HEK293 (cell line): ENCODE measurements around the gene ZNF564.

Experiments used
- CTCF ChIA-PET: fragments of 350-600 bp; formaldehyde crosslinking; extraction: SDS; loops from one replicate; lab custom pipeline; 2021; ENCODE audit warnings: antibody characterized with exemption; lab: Yijun Ruan, JAX
- POLR2A ChIA-PET: fragments of 300-600 bp; formaldehyde crosslinking; extraction: SDS; loops from one replicate; lab custom pipeline; 2020; ENCODE audit warnings: antibody characterized with exemption, inconsistent platforms; lab: Yijun Ruan, JAX
- H3K27ac ChIP-seq: fragments of 200-500 bp; sonication (Bioruptor generic); 2 replicates; pipeline ENCODE4 v1.5.1; 2014; ENCODE audit warnings: low read depth, low read length, control low read depth, inconsistent platforms; ENCODE audit errors: extremely low read depth
- H3K36me3 ChIP-seq, 2 experiments: fragments of 200-500 bp in 1 of 2; sonication (Bioruptor generic) in 1 of 2; 1 replicate in 1 of 2; 2 replicates in 1 of 2; pipeline ENCODE4 v1.5.1; 2014 to 2017; ENCODE audit warnings: inconsistent platforms in 2 of 2, low read length in 2 of 2; ENCODE audit not compliant: control insufficient read depth in 2 of 2, insufficient read depth in 1 of 2
- H3K4me1 ChIP-seq: fragments of 200-500 bp; sonication (Bioruptor generic); 2 replicates; pipeline ENCODE4 v1.5.1; 2014; ENCODE audit warnings: mild to moderate bottlenecking, low read length, inconsistent platforms; ENCODE audit not compliant: control insufficient read depth, insufficient read depth
- H3K4me3 ChIP-seq: 2 replicates; pipeline ENCODE4 v1.5.1; 2011; ENCODE audit warnings: low read depth, mild to moderate bottlenecking, control low read depth, low read length, moderate library complexity
- H3K9me3 ChIP-seq: fragments of 200-500 bp; sonication (Bioruptor generic); 2 replicates; pipeline ENCODE4 v1.5.1; 2014; ENCODE audit warnings: low read depth, low read length, inconsistent platforms; ENCODE audit not compliant: control insufficient read depth, insufficient read depth
- HOXD13 ChIP-seq: sonication (generic); formaldehyde crosslinking; IDR thresholded peaks from 2 replicates; pipeline ENCODE4 v1.8.0; 2022; ENCODE audit warnings: missing genetic modification reagents, borderline replicate concordance
- REPIN1 ChIP-seq: fragments of 450-650 bp; formaldehyde crosslinking; IDR thresholded peaks from 2 replicates; pipeline ENCODE4 v1.5.1; 2017; ENCODE audit warnings: missing biosample characterization, missing genetic modification characterization, low read depth
- SP2 ChIP-seq: fragments of 450-650 bp; formaldehyde crosslinking; IDR thresholded peaks from 2 replicates; pipeline ENCODE4 v1.5.1; 2016; ENCODE audit warnings: missing biosample characterization, missing genetic modification characterization
- SP7 ChIP-seq: fragments of 450-650 bp; formaldehyde crosslinking; IDR thresholded peaks from 2 replicates; pipeline ENCODE4 v1.5.1; 2016; ENCODE audit warnings: missing biosample characterization, missing genetic modification characterization
- ZBTB48 ChIP-seq: fragments of 450-650 bp; formaldehyde crosslinking; IDR thresholded peaks from 2 replicates; pipeline ENCODE4 v1.5.1; 2016; ENCODE audit warnings: missing biosample characterization, missing genetic modification characterization
- ZFP69B ChIP-seq: fragments of 450-650 bp; formaldehyde crosslinking; IDR thresholded peaks from 2 replicates; pipeline ENCODE4 v1.5.1; 2016; ENCODE audit warnings: missing biosample characterization, missing genetic modification characterization
- ZIC2 ChIP-seq: fragments of 450-650 bp; formaldehyde crosslinking; IDR thresholded peaks from 2 replicates; pipeline ENCODE4 v1.5.1; 2016; ENCODE audit warnings: missing biosample characterization, missing genetic modification characterization
- ZNF112 ChIP-seq: fragments of 450-650 bp; formaldehyde crosslinking; IDR thresholded peaks from 2 replicates; pipeline ENCODE4 v1.5.0; 2017; ENCODE audit warnings: missing biosample characterization, missing genetic modification characterization
- ZNF221 ChIP-seq: fragments of 450-650 bp; formaldehyde crosslinking; IDR thresholded peaks from 2 replicates; pipeline ENCODE4 v1.5.1; 2017; ENCODE audit warnings: missing biosample characterization, missing genetic modification characterization, borderline replicate concordance
- ZNF335 ChIP-seq: fragments of 450-650 bp; formaldehyde crosslinking; conservative IDR thresholded peaks from 2 replicates; pipeline ENCODE4 v1.5.1; 2016; ENCODE audit warnings: missing biosample characterization, missing genetic modification characterization
- ZNF37A ChIP-seq: fragments of 450-650 bp; IDR thresholded peaks from 2 replicates; pipeline ENCODE4 v1.5.1; 2018; ENCODE audit warnings: missing biosample characterization, missing genetic modification characterization
- ZNF48 ChIP-seq: fragments of 450-650 bp; formaldehyde crosslinking; IDR thresholded peaks from 2 replicates; pipeline ENCODE4 v1.5.1; 2016; ENCODE audit warnings: missing biosample characterization, missing genetic modification characterization
- ZNF530 ChIP-seq: fragments of 450-650 bp; formaldehyde crosslinking; IDR thresholded peaks from 2 replicates; pipeline ENCODE4 v1.5.1; 2016; ENCODE audit warnings: low read depth, missing biosample characterization, missing genetic modification characterization
- ZNF560 ChIP-seq: fragments of 450-650 bp; formaldehyde crosslinking; IDR thresholded peaks from 2 replicates; pipeline ENCODE4 v1.5.1; 2017; ENCODE audit warnings: missing biosample characterization, missing genetic modification characterization, borderline replicate concordance
- ZNF600 ChIP-seq: fragments of 450-650 bp; formaldehyde crosslinking; IDR thresholded peaks from 2 replicates; pipeline ENCODE4 v1.5.1; 2016; ENCODE audit warnings: missing biosample characterization, missing genetic modification characterization
- ZNF629 ChIP-seq: fragments of 450-650 bp; formaldehyde crosslinking; IDR thresholded peaks from 2 replicates; pipeline ENCODE4 v1.5.1; 2017; ENCODE audit warnings: missing biosample characterization, missing genetic modification characterization
- ZNF777 ChIP-seq: fragments of 450-650 bp; formaldehyde crosslinking; IDR thresholded peaks from 2 replicates; pipeline ENCODE4 v1.5.1; 2017; ENCODE audit warnings: missing biosample characterization, missing genetic modification characterization, borderline replicate concordance
- ZNF843 ChIP-seq: fragments of 450-650 bp; formaldehyde crosslinking; IDR thresholded peaks from 2 replicates; pipeline ENCODE4 v1.5.1; 2016; ENCODE audit warnings: missing biosample characterization, missing genetic modification characterization
- ZXDB ChIP-seq: fragments of 450-650 bp; formaldehyde crosslinking; IDR thresholded peaks from 2 replicates; pipeline ENCODE4 v1.5.1; 2016; ENCODE audit warnings: missing biosample characterization, missing genetic modification characterization
- TF ChIP-seq, protein P1 (sequence below): fragments of 450-650 bp; formaldehyde crosslinking; IDR thresholded peaks from 2 replicates; pipeline ENCODE4 v1.5.1; 2016; ENCODE audit warnings: missing biosample characterization, missing genetic modification characterization, low read depth
- TF ChIP-seq, protein P2 (sequence below): fragments of 450-650 bp; formaldehyde crosslinking; IDR thresholded peaks from 2 replicates; pipeline ENCODE4 v1.5.1; 2016; ENCODE audit warnings: missing biosample characterization, missing genetic modification characterization
- TF ChIP-seq, protein P3 (sequence below): fragments of 450-650 bp; formaldehyde crosslinking; IDR thresholded peaks from 2 replicates; pipeline ENCODE4 v1.5.1; 2016; ENCODE audit warnings: missing biosample characterization, missing genetic modification characterization
- TF ChIP-seq, protein P4 (sequence below): sonication (generic); formaldehyde crosslinking; IDR thresholded peaks from 2 replicates; pipeline ENCODE4 v1.8.1; 2022; ENCODE audit warnings: mild to moderate bottlenecking, moderate library complexity, missing genetic modification reagents
- TF ChIP-seq, protein P5 (sequence below): fragments of 450-650 bp; formaldehyde crosslinking; IDR thresholded peaks from 2 replicates; pipeline ENCODE4 v1.5.1; 2016; ENCODE audit warnings: missing biosample characterization, missing genetic modification characterization

ZNF564 gene

DNA sequence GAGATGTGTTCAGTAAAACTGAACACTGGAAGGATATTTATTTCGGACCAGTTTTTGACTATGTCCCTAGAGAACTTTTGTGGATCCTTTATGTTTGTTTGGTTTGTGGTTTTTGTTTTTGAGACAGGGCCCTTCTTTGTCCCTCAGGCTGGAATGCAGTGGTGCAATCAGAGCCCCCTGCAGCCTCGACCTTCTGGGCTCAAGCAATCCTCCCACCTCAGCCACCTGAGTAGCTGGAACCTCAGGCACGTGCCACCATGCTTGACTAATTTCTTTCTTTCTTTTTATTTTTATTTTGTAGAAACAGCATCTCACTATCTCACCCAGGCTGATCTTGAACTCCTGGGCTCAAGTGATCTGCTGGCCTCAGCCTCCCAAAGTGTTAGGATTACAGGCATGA lies 65.7 kb downstream of the ZNF564 start:
- ChIA-PET CTCF (no interaction called here), POLR2A (interaction anchor here (1.3 kb wide), 1 partner anchor 10 kb away, joined by 4 read pairs; no protein-coding TSS in a partner anchor)
- Histone ChIP-seq H3K4me3 (no peak overlapping the region), H3K4me1 (no peaks in the 10 kb centered on the region), H3K36me3 (no peaks in the 10 kb centered on the region; a peak in 1 of 3 replicates), H3K27ac (no peak overlapping the region), H3K9me3 (no peaks in the 10 kb centered on the region)
- TF ChIP-seq ZNF221 (no peak), ZNF530 (tag by site-specific recombination) (no peak), SP2 (no peak), HOXD13 (CRISPR knock-in tag) (no peak), ZNF37A (tag by site-specific recombination) (no peak)

DNA sequence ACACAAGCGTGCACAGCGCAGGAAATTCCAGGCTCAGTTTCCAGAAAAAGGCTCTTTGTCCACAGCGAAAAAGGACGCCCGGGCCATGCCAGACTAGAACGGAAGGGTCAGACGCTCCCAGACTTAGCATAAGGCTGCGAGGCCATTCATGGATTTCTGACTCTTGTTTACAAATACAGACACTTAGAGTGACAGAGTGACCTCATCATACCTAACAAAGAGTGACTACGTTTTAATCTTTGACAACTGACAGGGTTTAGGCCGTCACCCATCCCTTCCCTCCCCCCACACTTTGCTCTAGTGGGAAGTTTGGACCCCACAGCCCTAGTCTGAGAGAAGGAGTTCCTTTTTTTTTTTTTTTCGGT lies 66.2 kb downstream of the ZNF564 start:
- no peaks in the 10 kb centered on the region for H3K4me1 ChIP-seq
- H3K36me3 ChIP-seq = no peaks in the 10 kb centered on the region; a peak in 1 of 3 replicates
- ChIA-PET POLR2A (interaction anchor here (1.0 to 4.2 kb wide), 4 partner anchors 10 to 322 kb away, joined by 3 to 32 read pairs (median 8); partner anchors contain the start of genes ZNF136, ZNF442 and ZNF563), CTCF (interaction anchor here (0.6 to 0.7 kb wide), 2 partner anchors 479 to 522 kb away, joined by 3 to 5 read pairs; no protein-coding TSS in a partner anchor)
- no peaks in the 10 kb centered on the region for H3K9me3 ChIP-seq
- peak overlapping the region; percentile 62 for H3K4me3 ChIP-seq
- no peak for TF ChIP-seq ZNF112 (tag by site-specific recombination)
- peak; percentile 62 for TF ChIP-seq ZNF629 (tag by site-specific recombination)
- peak; percentile 5 for TF ChIP-seq ZNF600 (tag by site-specific recombination)
- peak; percentile 3 for TF ChIP-seq ZBTB48 (tag by site-specific recombination)
- peak; percentile 24; the same call in 1 of the 2 replicates for TF ChIP-seq ZNF777 (tag by site-specific recombination)
- peak; percentile 75 for TF ChIP-seq ZNF335 (tag by site-specific recombination)
- no peak for TF ChIP-seq ZIC2 (tag by site-specific recombination)
- TF ChIP-seq, protein P1, sequence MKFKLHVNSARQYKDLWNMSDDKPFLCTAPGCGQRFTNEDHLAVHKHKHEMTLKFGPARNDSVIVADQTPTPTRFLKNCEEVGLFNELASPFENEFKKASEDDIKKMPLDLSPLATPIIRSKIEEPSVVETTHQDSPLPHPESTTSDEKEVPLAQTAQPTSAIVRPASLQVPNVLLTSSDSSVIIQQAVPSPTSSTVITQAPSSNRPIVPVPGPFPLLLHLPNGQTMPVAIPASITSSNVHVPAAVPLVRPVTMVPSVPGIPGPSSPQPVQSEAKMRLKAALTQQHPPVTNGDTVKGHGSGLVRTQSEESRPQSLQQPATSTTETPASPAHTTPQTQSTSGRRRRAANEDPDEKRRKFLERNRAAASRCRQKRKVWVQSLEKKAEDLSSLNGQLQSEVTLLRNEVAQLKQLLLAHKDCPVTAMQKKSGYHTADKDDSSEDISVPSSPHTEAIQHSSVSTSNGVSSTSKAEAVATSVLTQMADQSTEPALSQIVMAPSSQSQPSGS (tag by site-specific recombination) = peak; percentile 52
- TF ChIP-seq, protein P2, sequence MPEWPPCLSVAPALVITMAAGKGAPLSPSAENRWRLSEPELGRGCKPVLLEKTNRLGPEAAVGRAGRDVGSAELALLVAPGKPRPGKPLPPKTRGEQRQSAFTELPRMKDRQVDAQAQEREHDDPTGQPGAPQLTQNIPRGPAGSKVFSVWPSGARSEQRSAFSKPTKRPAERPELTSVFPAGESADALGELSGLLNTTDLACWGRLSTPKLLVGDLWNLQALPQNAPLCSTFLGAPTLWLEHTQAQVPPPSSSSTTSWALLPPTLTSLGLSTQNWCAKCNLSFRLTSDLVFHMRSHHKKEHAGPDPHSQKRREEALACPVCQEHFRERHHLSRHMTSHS (tag by site-specific recombination) = no peak
- no peak for TF ChIP-seq ZFP69B
- no peak overlapping the region for H3K27ac ChIP-seq

DNA sequence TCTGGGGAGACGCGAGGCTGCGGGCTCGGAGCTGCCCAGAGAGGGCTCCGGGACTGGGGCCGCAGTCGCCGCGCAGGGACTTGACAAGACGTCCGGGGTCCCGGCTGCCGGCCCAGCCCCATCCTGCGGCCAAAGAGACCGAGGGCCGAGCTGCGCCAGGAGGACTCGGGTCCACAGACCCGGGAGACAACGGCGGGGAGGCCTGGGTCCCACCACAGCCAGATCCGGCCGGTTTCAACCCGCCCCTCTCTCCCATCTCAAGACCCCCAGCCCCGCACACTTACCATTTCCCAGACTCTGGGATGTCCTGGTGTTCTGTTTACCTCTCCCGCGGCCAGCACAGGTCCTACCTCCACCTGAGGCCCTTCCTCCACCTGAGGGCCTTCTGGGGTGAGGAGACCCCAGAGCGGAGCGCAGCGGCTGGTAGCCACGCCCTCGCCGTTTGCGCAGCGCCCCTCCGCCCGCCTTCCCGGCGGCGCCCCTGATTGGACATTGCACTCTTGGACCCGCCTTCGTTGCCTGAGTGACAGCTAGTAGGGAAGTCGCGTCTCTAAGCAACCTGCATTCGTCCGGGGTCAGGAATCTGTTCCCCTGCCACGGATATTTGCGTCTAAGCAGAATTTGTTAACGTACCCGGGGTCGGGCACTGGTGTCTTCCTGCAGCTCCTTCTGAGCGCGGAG lies 66.8 kb downstream of the ZNF564 start, which contains the start of gene ZNF709:
ZNF709 (minus strand) TSS at position 446 of the 681 bp plus-strand sequence; CDS start at position 287, 159 bp downstream.
- peak within 1 kb of the TSS; percentile 42; the same call in 1 of the 2 replicates for H3K27ac ChIP-seq
- POLR2A ChIA-PET = interaction anchor here (0.6 to 4.2 kb wide), 5 partner anchors 11 to 322 kb away, joined by 3 to 32 read pairs (median 8); partner anchors contain the start of genes ZNF136, ZNF442 and ZNF563
- no peaks in the 10 kb centered on the region; a peak in 1 of 3 replicates for H3K36me3 ChIP-seq
- no peaks in the 10 kb centered on the region for H3K9me3 ChIP-seq
- peak within 1 kb of the TSS; percentile 62 for H3K4me3 ChIP-seq
- H3K4me1 ChIP-seq = no peaks in the 10 kb centered on the region
- CTCF ChIA-PET = interaction anchor here (0.6 to 0.7 kb wide), 2 partner anchors 480 to 521 kb away, joined by 3 to 5 read pairs; no protein-coding TSS in a partner anchor
- TF ChIP-seq ZNF843 (tag by site-specific recombination) (peak; percentile 48; the same call in 1 of the 2 replicates), ZNF560 (tag by site-specific recombination) (no peak), SP7 (tag by site-specific recombination) (no peak; the same call in 1 of the 2 replicates), ZNF600 (tag by site-specific recombination) (peak; percentile 90), ZXDB (tag by site-specific recombination) (peak; percentile 99), HOXD13 (CRISPR knock-in tag) (no peak), REPIN1 (tag by site-specific recombination) (no peak), ZNF48 (tag by site-specific recombination) (no peak), ZNF629 (tag by site-specific recombination) (no peak)
- TF ChIP-seq, protein P3, sequence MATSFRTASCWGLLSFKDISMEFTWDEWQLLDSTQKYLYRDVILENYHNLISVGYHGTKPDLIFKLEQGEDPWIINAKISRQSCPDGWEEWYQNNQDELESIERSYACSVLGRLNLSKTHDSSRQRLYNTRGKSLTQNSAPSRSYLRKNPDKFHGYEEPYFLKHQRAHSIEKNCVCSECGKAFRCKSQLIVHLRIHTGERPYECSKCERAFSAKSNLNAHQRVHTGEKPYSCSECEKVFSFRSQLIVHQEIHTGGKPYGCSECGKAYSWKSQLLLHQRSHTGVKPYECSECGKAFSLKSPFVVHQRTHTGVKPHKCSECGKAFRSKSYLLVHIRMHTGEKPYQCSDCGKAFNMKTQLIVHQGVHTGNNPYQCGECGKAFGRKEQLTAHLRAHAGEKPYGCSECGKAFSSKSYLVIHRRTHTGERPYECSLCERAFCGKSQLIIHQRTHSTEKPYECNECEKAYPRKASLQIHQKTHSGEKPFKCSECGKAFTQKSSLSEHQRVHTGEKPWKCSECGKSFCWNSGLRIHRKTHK (tag by site-specific recombination) = no peak
- TF ChIP-seq, protein P4, sequence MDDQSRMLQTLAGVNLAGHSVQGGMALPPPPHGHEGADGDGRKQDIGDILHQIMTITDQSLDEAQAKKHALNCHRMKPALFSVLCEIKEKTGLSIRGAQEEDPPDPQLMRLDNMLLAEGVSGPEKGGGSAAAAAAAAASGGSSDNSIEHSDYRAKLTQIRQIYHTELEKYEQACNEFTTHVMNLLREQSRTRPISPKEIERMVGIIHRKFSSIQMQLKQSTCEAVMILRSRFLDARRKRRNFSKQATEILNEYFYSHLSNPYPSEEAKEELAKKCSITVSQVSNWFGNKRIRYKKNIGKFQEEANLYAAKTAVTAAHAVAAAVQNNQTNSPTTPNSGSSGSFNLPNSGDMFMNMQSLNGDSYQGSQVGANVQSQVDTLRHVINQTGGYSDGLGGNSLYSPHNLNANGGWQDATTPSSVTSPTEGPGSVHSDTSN (CRISPR knock-in tag) = peak; percentile 86; the same call in 1 of the 2 replicates
- TF ChIP-seq, protein P5, sequence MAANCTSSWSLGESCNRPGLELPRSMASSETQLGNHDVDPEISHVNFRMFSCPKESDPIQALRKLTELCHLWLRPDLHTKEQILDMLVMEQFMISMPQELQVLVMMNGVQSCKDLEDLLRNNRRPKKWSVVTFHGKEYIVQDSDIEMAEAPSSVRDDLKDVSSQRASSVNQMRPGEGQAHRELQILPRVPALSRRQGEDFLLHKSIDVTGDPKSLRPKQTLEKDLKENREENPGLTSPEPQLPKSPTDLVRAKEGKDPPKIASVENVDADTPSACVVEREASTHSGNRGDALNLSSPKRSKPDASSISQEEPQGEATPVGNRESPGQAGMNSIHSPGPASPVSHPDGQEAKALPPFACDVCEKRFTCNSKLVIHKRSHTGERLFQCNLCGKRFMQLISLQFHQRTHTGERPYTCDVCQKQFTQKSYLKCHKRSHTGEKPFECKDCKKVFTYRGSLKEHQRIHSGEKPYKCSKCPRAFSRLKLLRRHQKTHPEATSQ (tag by site-specific recombination) = no peak
